ENCODE data around the gene RAPGEF4. TPM values are rescaled to one million over a fixed set of nuclear protein-coding genes. Genes with fewer than 3 reads are reported as not detected.

RAPGEF4 gene
- total and polyA plus RNA-seq, 2 of the 4 experiments (the other 2 are of a cell fraction): 1.7 to 3.2 TPM

DNA sequence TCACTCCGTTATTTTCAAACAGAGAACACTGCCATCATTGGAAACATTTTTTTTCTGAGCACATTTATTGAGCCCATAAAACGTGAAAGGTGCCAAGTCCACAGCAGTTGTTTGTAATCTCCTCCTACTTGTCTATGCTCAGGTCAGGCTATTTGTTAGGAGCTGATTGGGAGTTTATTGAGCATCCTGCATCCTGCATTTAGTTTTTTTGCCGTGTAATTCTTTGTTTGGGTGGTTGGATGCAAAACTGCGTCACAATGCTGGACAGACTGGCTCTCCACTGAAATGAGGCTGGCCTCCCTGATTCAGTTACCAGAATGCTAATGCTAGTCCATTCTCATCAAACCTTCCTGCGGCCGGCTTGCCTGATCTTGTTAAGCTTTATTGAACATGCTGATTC is 71.4 kb downstream of the RAPGEF4 start:
- H3K14ac ChIP-seq (replicated peaks; ENCODE audit: low read depth, low read length): no peak overlapping the region
- H3K27me3 ChIP-seq (ENCODE audit: control insufficient read depth, insufficient read depth, low read length): no peaks in the 10 kb centered on the region
- no peak overlapping the region; the same call in 1 of the 2 replicates for H2BK120ac ChIP-seq (ENCODE audit: low read depth, low read length)
- H2AFZ ChIP-seq (replicated peaks; ENCODE audit: low read length, poor library complexity): no peak overlapping the region
- intact Hi-C loops (cut with micrococcal nuclease) (loop anchor here (1.0 to 5.0 kb wide), 5 partner anchors 57 to 640 kb away; no protein-coding TSS in a partner anchor), in situ Hi-C loops (cut with MboI; ENCODE audit: low sequenced_read_pairs) (loop anchor here (25.0 kb wide), 1 partner anchor 1530 kb away; the partner anchor contains the start of gene SP9), dilution Hi-C loops (cut with HindIII; ENCODE audit: low sequenced_read_pairs, unreplicated experiment) (no loop called here)
- no peaks in the 10 kb centered on the region for H3K9me1 ChIP-seq (ENCODE audit: insufficient read depth, low read length)
- H4K8ac ChIP-seq (ENCODE audit: low read depth in 2 of 2, low read length in 2 of 2): peak overlapping the region in 1 of 2 experiments; percentile 55; a peak in 2 of 4 replicates
- ATAC-seq (ENCODE audit: low read depth): no peak
- ChIA-PET CTCF (interaction anchor here (0.6 to 2.4 kb wide), 5 partner anchors 18 to 410 kb away, joined by 3 to 19 read pairs (median 5); no protein-coding TSS in a partner anchor), POLR2A (ENCODE audit: unreplicated experiment) (no interaction called here)
- no peaks in the 10 kb centered on the region for H4K20me1 ChIP-seq (ENCODE audit: insufficient read depth, low read length)
- H3K4me3 ChIP-seq (ENCODE audit: insufficient read depth, low read depth, low read length): no peak overlapping the region
- H2AK5ac ChIP-seq (ENCODE audit: low read depth, low read length): no peak overlapping the region
- no peak overlapping the region for H2BK5ac ChIP-seq (ENCODE audit: low read depth, low read length, poor library complexity, severe bottlenecking)
- no peak overlapping the region for H2BK15ac ChIP-seq (ENCODE audit: low read depth, low read length)
- no peak overlapping the region for H3K27ac ChIP-seq (ENCODE audit: insufficient read depth, low read length)
- no peak overlapping the region for H3K56ac ChIP-seq (ENCODE audit: extremely low read depth, insufficient read depth, low read length)
- H3K18ac ChIP-seq (ENCODE audit: low read depth, low read length): no peak overlapping the region
- peaks cover 7% of the 10 kb centered on the region for H3K9me3 ChIP-seq (ENCODE audit: control insufficient read depth, insufficient read depth, low read length)
- H3K4me2 ChIP-seq (ENCODE audit: low read depth, low read length): no peak overlapping the region
- no peak overlapping the region for H3K9ac ChIP-seq (ENCODE audit: low read depth, low read length)
- peak overlapping the region; percentile 10; the same call in 1 of the 2 replicates for H2BK20ac ChIP-seq (ENCODE audit: low read depth, low read length)
- H3K4ac ChIP-seq (ENCODE audit: low read depth, low read length): peak overlapping the region; percentile 34; the same call in 1 of the 2 replicates
- no peak overlapping the region for H4K91ac ChIP-seq (ENCODE audit: insufficient read depth, low read depth, low read length)
- no peak overlapping the region for H2AK9ac ChIP-seq (replicated peaks; ENCODE audit: low read depth, low read length, poor library complexity)
- no CpG with 5 or more reads among the region's 6 CpGs for WGBS, 2 experiments (ENCODE audit: extremely low coverage in 2 of 2, insufficient read length in 1 of 2)
- no peaks in the 10 kb centered on the region for H3K36me3 ChIP-seq (ENCODE audit: control insufficient read depth, insufficient read depth, low read length)
- H3K79me1 ChIP-seq (ENCODE audit: low read depth in 1 of 2, low read length in 2 of 2): no peaks in the 10 kb centered on the region
- BruUV-seq (replicated peaks): no TSS peak
- H4K5ac ChIP-seq (ENCODE audit: low read depth, low read length): no peak overlapping the region
- no peak for DNase-seq
- H3K23ac ChIP-seq (ENCODE audit: low read depth, low read length): no peak overlapping the region
- no peaks in the 10 kb centered on the region for H3K4me1 ChIP-seq (ENCODE audit: control insufficient read depth, insufficient read depth, low read length)
- TF ChIP-seq RAD21 (IDR thresholded peaks at IDR 0.05; ENCODE audit: low read length) (no peak), FOS (IDR thresholded peaks at IDR 0.05; ENCODE audit: low read depth, low read length) (no peak), MXI1 (IDR thresholded peaks at IDR 0.05; ENCODE audit: borderline replicate concordance, low read depth, low read length) (no peak), MAZ (IDR thresholded peaks at IDR 0.05; ENCODE audit: borderline replicate concordance, low read depth, low read length) (no peak), CHD1 (IDR thresholded peaks at IDR 0.05; ENCODE audit: low read depth, low read length) (no peak), RFX5 (IDR thresholded peaks at IDR 0.05; ENCODE audit: low read depth, low read length) (no peak), NFE2L2 (IDR thresholded peaks at IDR 0.05; ENCODE audit: low read depth, low read length) (no peak), BHLHE40 (IDR thresholded peaks at IDR 0.05; ENCODE audit: low read depth, low read length) (no peak), RCOR1 (IDR thresholded peaks at IDR 0.05; ENCODE audit: insufficient replicate concordance, low read length) (no peak), MAFK (IDR thresholded peaks at IDR 0.05; ENCODE audit: low read depth, low read length) (no peak), SMC3 (IDR thresholded peaks at IDR 0.05; ENCODE audit: low read depth, low read length) (no peak), POLR2A (IDR thresholded peaks at IDR 0.05; ENCODE audit: low read depth, low read length) (no peak), CEBPB (IDR thresholded peaks at IDR 0.05; ENCODE audit: low read depth, low read length) (no peak)
- TF ChIP-seq, protein P1, sequence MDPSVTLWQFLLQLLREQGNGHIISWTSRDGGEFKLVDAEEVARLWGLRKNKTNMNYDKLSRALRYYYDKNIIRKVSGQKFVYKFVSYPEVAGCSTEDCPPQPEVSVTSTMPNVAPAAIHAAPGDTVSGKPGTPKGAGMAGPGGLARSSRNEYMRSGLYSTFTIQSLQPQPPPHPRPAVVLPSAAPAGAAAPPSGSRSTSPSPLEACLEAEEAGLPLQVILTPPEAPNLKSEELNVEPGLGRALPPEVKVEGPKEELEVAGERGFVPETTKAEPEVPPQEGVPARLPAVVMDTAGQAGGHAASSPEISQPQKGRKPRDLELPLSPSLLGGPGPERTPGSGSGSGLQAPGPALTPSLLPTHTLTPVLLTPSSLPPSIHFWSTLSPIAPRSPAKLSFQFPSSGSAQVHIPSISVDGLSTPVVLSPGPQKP (IDR thresholded peaks at IDR 0.05; ENCODE audit: borderline replicate concordance, low read depth, low read length): no peak
- TF ChIP-seq, protein P2, sequence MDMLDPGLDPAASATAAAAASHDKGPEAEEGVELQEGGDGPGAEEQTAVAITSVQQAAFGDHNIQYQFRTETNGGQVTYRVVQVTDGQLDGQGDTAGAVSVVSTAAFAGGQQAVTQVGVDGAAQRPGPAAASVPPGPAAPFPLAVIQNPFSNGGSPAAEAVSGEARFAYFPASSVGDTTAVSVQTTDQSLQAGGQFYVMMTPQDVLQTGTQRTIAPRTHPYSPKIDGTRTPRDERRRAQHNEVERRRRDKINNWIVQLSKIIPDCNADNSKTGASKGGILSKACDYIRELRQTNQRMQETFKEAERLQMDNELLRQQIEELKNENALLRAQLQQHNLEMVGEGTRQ (IDR thresholded peaks at IDR 0.05; ENCODE audit: low read depth, low read length): no peak
- TF ChIP-seq, protein P3, sequence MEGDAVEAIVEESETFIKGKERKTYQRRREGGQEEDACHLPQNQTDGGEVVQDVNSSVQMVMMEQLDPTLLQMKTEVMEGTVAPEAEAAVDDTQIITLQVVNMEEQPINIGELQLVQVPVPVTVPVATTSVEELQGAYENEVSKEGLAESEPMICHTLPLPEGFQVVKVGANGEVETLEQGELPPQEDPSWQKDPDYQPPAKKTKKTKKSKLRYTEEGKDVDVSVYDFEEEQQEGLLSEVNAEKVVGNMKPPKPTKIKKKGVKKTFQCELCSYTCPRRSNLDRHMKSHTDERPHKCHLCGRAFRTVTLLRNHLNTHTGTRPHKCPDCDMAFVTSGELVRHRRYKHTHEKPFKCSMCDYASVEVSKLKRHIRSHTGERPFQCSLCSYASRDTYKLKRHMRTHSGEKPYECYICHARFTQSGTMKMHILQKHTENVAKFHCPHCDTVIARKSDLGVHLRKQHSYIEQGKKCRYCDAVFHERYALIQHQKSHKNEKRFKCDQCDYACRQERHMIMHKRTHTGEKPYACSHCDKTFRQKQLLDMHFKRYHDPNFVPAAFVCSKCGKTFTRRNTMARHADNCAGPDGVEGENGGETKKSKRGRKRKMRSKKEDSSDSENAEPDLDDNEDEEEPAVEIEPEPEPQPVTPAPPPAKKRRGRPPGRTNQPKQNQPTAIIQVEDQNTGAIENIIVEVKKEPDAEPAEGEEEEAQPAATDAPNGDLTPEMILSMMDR (conservative IDR thresholded peaks at IDR 0.05; ENCODE audit: low read depth, low read length): no peak

Data from IMR-90 (cell line).